Fibroblast of gingiva (primary cell): ENCODE data around the gene CORO7.

ENCODE experiments used
- DNase-seq: peaks from one replicate; pipeline ENCODE4 v3.0.0-alpha.2; 2011; ENCODE audit warnings: low read depth

Gene CORO7

GRCh38 chr16:4383591-4384444 lies 32.6 kb downstream of the CORO7 start:
- no peak for DNase-seq

- no peak for DNase-seq
Observed at GRCh38 chr16:4382795-4383357, 33.5 kb downstream of the CORO7 start.

DNA sequence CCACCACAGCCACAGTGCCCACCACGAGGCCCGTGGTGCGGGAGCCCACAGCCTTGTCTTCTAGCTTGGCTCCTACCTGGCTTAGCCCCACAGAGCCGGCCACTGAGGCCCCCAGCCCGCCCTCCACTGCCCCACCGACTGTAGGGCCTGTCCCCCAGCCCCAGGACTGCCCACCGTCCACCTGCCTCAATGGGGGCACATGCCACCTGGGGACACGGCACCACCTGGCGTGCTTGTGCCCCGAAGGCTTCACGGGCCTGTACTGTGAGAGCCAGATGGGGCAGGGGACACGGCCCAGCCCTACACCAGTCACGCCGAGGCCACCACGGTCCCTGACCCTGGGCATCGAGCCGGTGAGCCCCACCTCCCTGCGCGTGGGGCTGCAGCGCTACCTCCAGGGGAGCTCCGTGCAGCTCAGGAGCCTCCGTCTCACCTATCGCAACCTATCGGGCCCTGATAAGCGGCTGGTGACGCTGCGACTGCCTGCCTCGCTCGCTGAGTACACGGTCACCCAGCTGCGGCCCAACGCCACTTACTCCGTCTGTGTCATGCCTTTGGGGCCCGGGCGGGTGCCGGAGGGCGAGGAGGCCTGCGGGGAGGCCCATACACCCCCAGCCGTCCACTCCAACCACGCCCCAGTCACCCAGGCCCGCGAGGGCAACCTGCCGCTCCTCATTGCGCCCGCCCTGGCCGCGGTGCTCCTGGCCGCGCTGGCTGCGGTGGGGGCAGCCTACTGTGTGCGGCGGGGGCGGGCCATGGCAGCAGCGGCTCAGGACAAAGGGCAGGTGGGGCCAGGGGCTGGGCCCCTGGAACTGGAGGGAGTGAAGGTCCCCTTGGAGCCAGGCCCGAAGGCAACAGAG lies 34.2 kb downstream of the CORO7 start:
- no peak for DNase-seq

- DNase-seq: no peak
Observed at GRCh38 chr16:4381072-4381934, 35.1 kb downstream of the CORO7 start.

DNA sequence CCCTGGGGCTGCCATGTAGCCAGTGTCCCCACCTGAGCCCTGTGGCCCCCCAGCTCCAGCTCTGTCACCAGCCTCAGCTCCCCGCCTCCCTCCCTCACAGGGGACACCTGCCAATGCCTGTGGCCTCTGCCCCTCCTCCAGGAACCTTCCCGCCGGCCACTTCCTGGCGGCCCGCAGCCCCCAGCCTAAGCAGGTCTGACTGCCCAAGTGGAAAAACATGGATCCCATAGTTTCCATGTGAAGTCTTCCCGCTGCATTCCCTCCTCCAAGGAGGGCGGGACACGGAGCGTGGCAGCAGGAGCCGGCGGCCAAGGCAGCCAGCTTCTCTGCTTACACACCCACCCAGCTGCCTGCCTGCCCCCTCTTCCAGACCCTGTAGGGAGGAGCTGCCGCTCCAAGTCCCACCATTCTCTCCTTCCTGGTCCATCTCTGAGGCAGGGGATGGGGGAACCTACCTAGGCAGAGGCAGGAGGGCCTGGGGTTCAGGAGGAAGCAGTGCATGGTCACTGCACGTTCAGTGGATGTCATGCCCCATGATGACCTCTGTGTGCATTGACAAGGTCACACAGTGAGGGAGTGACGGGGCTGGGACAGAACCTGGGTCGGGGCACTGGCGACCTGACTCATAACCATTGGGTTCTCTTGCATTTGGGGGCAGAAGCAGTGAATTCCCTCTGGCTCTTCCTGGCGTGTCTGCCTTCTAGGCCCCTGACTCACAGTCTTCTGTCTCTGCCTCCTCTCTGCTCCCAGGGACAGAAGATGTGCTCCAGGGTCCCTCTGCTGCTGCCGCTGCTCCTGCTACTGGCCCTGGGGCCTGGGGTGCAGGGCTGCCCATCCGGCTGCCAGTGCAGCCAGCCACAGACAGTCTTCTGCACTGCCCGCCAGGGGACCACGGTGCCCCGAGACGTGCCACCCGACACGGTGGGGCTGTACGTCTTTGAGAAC lies 36.0 kb downstream of the CORO7 start:
- no peak for DNase-seq

- no peak for DNase-seq
Observed at GRCh38 chr16:4378999-4379690, 37.3 kb downstream of the CORO7 start.

GRCh38 chr16:4378161-4378666 lies 38.2 kb downstream of the CORO7 start:
- DNase-seq: peak; percentile 67

GRCh38 chr16:4377573-4378154 lies 38.7 kb downstream of the CORO7 start:
- DNase-seq: no peak

DNA sequence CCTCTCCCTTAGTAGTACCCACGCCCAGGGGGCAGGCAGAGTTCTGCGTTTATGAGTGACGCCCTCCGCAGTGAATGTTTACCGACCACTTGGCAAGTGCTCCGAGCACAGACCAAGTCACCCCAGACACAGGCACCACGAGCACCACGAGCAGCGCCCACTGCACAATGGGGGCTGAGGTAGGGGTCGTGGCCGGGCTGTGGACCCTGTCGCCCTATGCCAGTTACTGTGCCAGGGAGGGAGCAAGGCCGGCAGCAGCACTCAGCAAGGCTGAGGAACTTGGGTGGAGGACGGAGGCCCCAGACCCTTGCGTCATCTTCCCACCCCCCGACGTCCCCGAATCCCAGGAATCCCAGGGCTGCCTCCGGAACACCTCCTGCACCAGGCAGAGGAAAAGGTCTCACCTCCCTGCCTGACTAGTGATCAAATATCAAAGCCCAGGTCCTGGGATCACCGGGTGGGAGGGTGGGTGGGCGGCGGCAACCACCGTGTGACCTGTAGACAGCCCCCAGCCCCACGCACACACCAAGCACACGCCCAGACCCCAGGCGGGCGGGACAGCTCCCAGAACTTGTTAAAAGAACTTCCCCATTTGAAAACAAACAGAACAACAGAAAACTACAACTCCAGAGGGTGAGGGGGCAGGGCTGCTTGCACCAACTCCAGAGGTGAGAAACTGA lies 39.4 kb downstream of the CORO7 start:
- DNase-seq: no peak

GRCh38 chr16:4376126-4376892 lies 40.1 kb downstream of the CORO7 start:
- peak; percentile 93 for DNase-seq

GRCh38 chr16:4375717-4376116 lies 40.7 kb downstream of the CORO7 start:
- peak; percentile 50 for DNase-seq

GRCh38 chr16:4373909-4374742 lies 42.3 kb downstream of the CORO7 start:
- peak; percentile 98 for DNase-seq

GRCh38 chr16:4373356-4373908 lies 43.0 kb downstream of the CORO7 start:
- DNase-seq: peak; percentile 45

DNA sequence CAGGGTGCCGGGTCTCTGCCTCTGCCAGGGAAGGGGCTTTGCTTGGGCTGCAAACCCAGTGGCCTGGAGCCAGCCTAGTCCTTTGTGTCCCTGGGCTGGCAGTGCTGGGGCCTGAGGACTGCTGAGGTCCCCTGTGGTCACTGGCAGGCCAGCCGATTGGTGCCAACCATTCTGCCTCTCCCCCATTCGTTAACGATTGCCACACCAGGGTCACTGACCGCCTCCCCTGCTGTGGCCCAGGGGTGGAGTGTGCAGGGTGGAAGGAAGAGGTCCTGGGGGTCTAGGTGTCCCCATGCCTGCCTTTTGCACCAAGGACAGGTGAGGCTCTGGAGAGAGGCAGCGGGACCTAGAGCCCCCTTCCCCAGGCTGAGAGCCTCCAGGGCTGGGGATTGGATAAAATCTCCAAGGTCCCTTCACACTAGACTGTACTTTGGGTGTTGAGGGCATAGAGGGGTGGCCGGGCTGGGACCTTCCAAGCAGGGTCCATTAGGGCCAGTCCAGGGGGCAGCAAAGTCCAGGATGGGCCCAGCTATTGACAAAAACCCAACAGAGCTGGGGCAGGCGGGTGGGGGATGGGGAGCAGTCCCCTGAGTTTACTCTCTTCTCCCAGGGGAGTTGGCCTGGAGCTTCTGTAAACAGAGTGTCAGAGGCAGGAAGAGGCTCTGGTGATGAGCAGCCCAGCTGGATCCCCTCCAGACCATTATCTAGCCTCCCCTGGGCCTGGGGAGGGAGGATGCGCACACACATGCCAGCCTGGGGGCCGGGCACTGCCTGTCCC lies 43.6 kb downstream of the CORO7 start:
- DNase-seq: peak; percentile 89

DNA sequence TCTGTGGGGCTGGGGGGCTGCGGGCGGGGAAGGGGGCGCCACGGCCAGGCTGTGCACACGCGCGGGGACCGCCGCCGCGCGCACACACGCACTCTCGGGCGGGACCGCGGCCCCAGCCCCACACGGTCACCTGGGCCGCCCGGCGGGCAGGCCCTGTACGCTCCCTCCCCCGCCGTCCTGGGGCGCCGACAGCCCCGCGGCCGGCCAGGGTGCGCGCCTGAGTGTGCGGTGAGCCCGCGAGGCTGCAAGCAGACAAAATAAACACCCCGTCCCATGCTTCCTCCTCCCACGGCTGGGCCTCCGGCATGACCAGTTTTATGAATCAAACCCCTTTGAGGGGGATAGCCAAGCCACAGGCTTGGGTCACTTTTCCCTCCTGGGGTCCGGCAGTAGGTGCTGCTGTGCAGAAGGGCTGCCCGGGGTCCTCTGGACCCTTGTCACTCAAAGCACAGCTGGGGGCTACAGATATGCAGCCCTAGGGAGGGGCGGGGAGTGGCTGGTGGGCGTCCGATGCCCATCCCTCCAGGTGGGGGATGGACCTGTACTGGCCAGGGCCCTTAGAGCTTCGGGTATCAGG lies 44.3 kb downstream of the CORO7 start:
- no peak for DNase-seq
